Measurements from ENCODE around the gene EML2.
"Not testable (repeated sequence)": the region's sequence is repeated elsewhere in the genome, so short reads cannot be mapped to it uniquely, and the experiment has no call there.

EML2 gene

GRCh38 chr19:45615795-45616703 lies 23.1 kb downstream of the EML2 start:
- peak in 1 of 2 donors; percentile 54 for DNase-seq

- DNase-seq = not testable (repeated sequence)
Observed at GRCh38 chr19:45615056-45615455, 24.1 kb downstream of the EML2 start.

- peak; percentile 91 to 96 for DNase-seq
Observed at GRCh38 chr19:45613926-45614725, 25.1 kb downstream of the EML2 start.

- no peak for DNase-seq
Observed at GRCh38 chr19:45608948-45609347, 30.2 kb downstream of the EML2 start.

GRCh38 chr19:45607071-45608029 lies 31.8 kb downstream of the EML2 start:
- DNase-seq = peak in 1 of 2 donors; percentile 76

GRCh38 chr19:45601524-45602374 lies 37.4 kb downstream of the EML2 start, which contains the start of gene GPR4:
TSS of gene GPR4 (minus strand) at chr19:45602212. CDS start at chr19:45591866, 10,346 bp downstream.
- no peak for DNase-seq

GRCh38 chr19:45601115-45601514 lies 38.1 kb downstream of the EML2 start:
- DNase-seq = no peak

GRCh38 chr19:45600340-45600885 lies 38.8 kb downstream of the EML2 start:
- no peak for DNase-seq

GRCh38 chr19:45599286-45599685 lies 39.9 kb downstream of the EML2 start:
- no peak for DNase-seq

GRCh38 chr19:45598267-45599001 lies 40.8 kb downstream of the EML2 start:
- peak in 1 of 2 donors; percentile 39 for DNase-seq

GRCh38 chr19:45597425-45598111 lies 41.6 kb downstream of the EML2 start:
- DNase-seq = no peak

- DNase-seq = no peak
Observed at GRCh38 chr19:45595814-45596213, 43.4 kb downstream of the EML2 start.

- DNase-seq = no peak
Observed at GRCh38 chr19:45593520-45593919, 45.7 kb downstream of the EML2 start.

- no peak for DNase-seq
Observed at GRCh38 chr19:45592366-45592765, 46.8 kb downstream of the EML2 start.

GRCh38 chr19:45591638-45592005 lies 47.6 kb downstream of the EML2 start:
- no peak for DNase-seq

- DNase-seq = no peak
Observed at GRCh38 chr19:45591004-45591637, 48.1 kb downstream of the EML2 start.

GRCh38 chr19:45590300-45591003 lies 48.7 kb downstream of the EML2 start:
- no peak for DNase-seq

GRCh38 chr19:45589768-45590167 lies 49.4 kb downstream of the EML2 start:
- DNase-seq = no peak

- no peak for DNase-seq
Observed at GRCh38 chr19:45587873-45588272, 51.3 kb downstream of the EML2 start.
